ENCODE data around the gene ABCB8. TPM values are rescaled to one million over a fixed set of nuclear protein-coding genes. Genes with fewer than 3 reads are reported as not detected.

The ABCB8 gene
- polyA plus RNA-seq, 1 donor (not counting 4 experiments of a cell fraction or from before 2014, with no cell fraction given): 15.5 TPM

- dilution Hi-C loops (cut with MboI; ENCODE audit: extremely low pct_ligation_motif_present, low sequenced_read_pairs): no loop called here
- DNase-seq (ENCODE audit: low read depth, low spot score): no peak
- H3K27me3 ChIP-seq (ENCODE audit: control insufficient read depth, extremely low read depth, insufficient read depth, low read length): peaks cover 56% of the 10 kb centered on the region
These were observed 11.7 kb upstream of the ABCB8 start for GRCh38 chr7:151016505-151016904.

GRCh38 chr7:151016942-151017341 is 11.3 kb upstream of the ABCB8 start:
- peaks cover 56% of the 10 kb centered on the region for H3K27me3 ChIP-seq (ENCODE audit: control insufficient read depth, extremely low read depth, insufficient read depth, low read length)
- no peak overlapping the region for H3K4me2 ChIP-seq (ENCODE audit: control insufficient read depth, extremely low read depth, insufficient read depth, low read depth, low read length)
- H3K36me3 ChIP-seq (ENCODE audit: control insufficient read depth in 2 of 2, extremely low read depth in 1 of 2, insufficient read depth in 2 of 2, low read length in 2 of 2): no peaks in the 10 kb centered on the region
- H3K9ac ChIP-seq (ENCODE audit: control insufficient read depth, extremely low read depth, insufficient read depth, low read length): no peak overlapping the region
- DNase-seq (ENCODE audit: low read depth, low spot score): no peak
- no peaks in the 10 kb centered on the region for H3K9me1 ChIP-seq (ENCODE audit: control insufficient read depth, extremely low read depth, insufficient read depth, low read length)
- H4K20me1 ChIP-seq (ENCODE audit: control insufficient read depth, extremely low read depth, insufficient read depth, low read length): no peaks in the 10 kb centered on the region
- H3K27ac ChIP-seq (ENCODE audit: control insufficient read depth, insufficient read depth, low read length): no peak overlapping the region
- dilution Hi-C loops (cut with MboI; ENCODE audit: extremely low pct_ligation_motif_present, low sequenced_read_pairs): no loop called here
- no peak for FAIRE-seq
- H2AFZ ChIP-seq (ENCODE audit: control insufficient read depth, low read length): no peak overlapping the region
- H3K9me3 ChIP-seq (ENCODE audit: control insufficient read depth, low read depth, low read length): no peaks in the 10 kb centered on the region
- H3K4me1 ChIP-seq (ENCODE audit: control insufficient read depth, extremely low read depth, insufficient read depth, low read length): peaks cover 8% of the 10 kb centered on the region
- no peaks in the 10 kb centered on the region for H3K79me2 ChIP-seq (ENCODE audit: control insufficient read depth, insufficient read depth, low read length)
- no peak for TF ChIP-seq CTCF (optimal IDR thresholded peaks at IDR 0.05 in 1 of 3, IDR thresholded peaks at IDR 0.05 in 1 of 3, conservative IDR thresholded peaks at IDR 0.05 in 1 of 3; ENCODE audit: extremely low read depth in 1 of 3, insufficient read depth in 2 of 3, low read length in 3 of 3)
- TF ChIP-seq EZH2 (IDR thresholded peaks at IDR 0.05; ENCODE audit: low read length): no peak
- H3K4me3 ChIP-seq (ENCODE audit: control insufficient read depth in 2 of 3, extremely low read depth in 1 of 3, insufficient read depth in 2 of 3, low read depth in 1 of 3, low read length in 3 of 3): no peak overlapping the region

More at GRCh38 chr7:151016505-151016904, 11.7 kb upstream of the ABCB8 start:
- no peak overlapping the region for H3K9ac ChIP-seq (ENCODE audit: control insufficient read depth, extremely low read depth, insufficient read depth, low read length)
- H3K36me3 ChIP-seq (ENCODE audit: control insufficient read depth in 2 of 2, extremely low read depth in 1 of 2, insufficient read depth in 2 of 2, low read length in 2 of 2): no peaks in the 10 kb centered on the region
- no peaks in the 10 kb centered on the region for H3K79me2 ChIP-seq (ENCODE audit: control insufficient read depth, insufficient read depth, low read length)
- H4K20me1 ChIP-seq (ENCODE audit: control insufficient read depth, extremely low read depth, insufficient read depth, low read length): no peaks in the 10 kb centered on the region
- H3K27ac ChIP-seq (ENCODE audit: control insufficient read depth, insufficient read depth, low read length): no peak overlapping the region
- no peak overlapping the region for H3K4me3 ChIP-seq (ENCODE audit: control insufficient read depth in 2 of 3, extremely low read depth in 1 of 3, insufficient read depth in 2 of 3, low read depth in 1 of 3, low read length in 3 of 3)
- H3K4me1 ChIP-seq (ENCODE audit: control insufficient read depth, extremely low read depth, insufficient read depth, low read length): peaks cover 8% of the 10 kb centered on the region
- no peaks in the 10 kb centered on the region for H3K9me3 ChIP-seq (ENCODE audit: control insufficient read depth, low read depth, low read length)
- H3K9me1 ChIP-seq (ENCODE audit: control insufficient read depth, extremely low read depth, insufficient read depth, low read length): no peaks in the 10 kb centered on the region
- no peak for FAIRE-seq
- H2AFZ ChIP-seq (ENCODE audit: control insufficient read depth, low read length): no peak overlapping the region
- H3K4me2 ChIP-seq (ENCODE audit: control insufficient read depth, extremely low read depth, insufficient read depth, low read depth, low read length): no peak overlapping the region
- TF ChIP-seq EZH2 (IDR thresholded peaks at IDR 0.05; ENCODE audit: low read length): no peak
- no peak for TF ChIP-seq CTCF (optimal IDR thresholded peaks at IDR 0.05 in 1 of 3, IDR thresholded peaks at IDR 0.05 in 1 of 3, conservative IDR thresholded peaks at IDR 0.05 in 1 of 3; ENCODE audit: extremely low read depth in 1 of 3, insufficient read depth in 2 of 3, low read length in 3 of 3)

Measured in keratinocyte (primary cell).